CD4-positive, alpha-beta T cell treated with Interleukin-15 for 4 hours (primary cell): ENCODE results near the gene MADD.
"Not testable (repeated sequence)": the region's sequence is repeated elsewhere in the genome, so short reads cannot be mapped to it uniquely, and the experiment has no call there.

Source experiments
- DNase-seq: peaks from one replicate; pipeline ENCODE4 v3.0.0-alpha.2; 2020; ENCODE audit warnings: low spot score

MADD gene

GRCh38 chr11:47276923-47277322 lies 7.0 kb downstream of the MADD start:
- DNase-seq, result no peak

GRCh38 chr11:47278058-47278457 lies 8.1 kb downstream of the MADD start:
- DNase-seq, result no peak

GRCh38 chr11:47278769-47279168 lies 8.8 kb downstream of the MADD start:
- no peak for DNase-seq

- DNase-seq, result no peak
These were observed 10.2 kb downstream of the MADD start for GRCh38 chr11:47280099-47280498.

GRCh38 chr11:47280860-47281259 lies 10.9 kb downstream of the MADD start:
- DNase-seq, result no peak

- DNase-seq, result no peak
These were observed 12.5 kb downstream of the MADD start for GRCh38 chr11:47282462-47282861.

- no peak for DNase-seq
These were observed 14.2 kb downstream of the MADD start for GRCh38 chr11:47284151-47284550.

GRCh38 chr11:47285969-47286770 lies 16.2 kb downstream of the MADD start:
- no peak for DNase-seq

- no peak for DNase-seq
These were observed 18.1 kb downstream of the MADD start for GRCh38 chr11:47288066-47288465.

GRCh38 chr11:47289856-47290255 lies 19.9 kb downstream of the MADD start:
- DNase-seq, result no peak

GRCh38 chr11:47295385-47295784 lies 25.5 kb downstream of the MADD start:
- DNase-seq, result no peak

- DNase-seq, result no peak
These were observed 26.1 kb downstream of the MADD start for GRCh38 chr11:47296045-47296444.

GRCh38 chr11:47299078-47299477 lies 29.1 kb downstream of the MADD start:
- DNase-seq, result no peak

- no peak for DNase-seq
These were observed 32.9 kb downstream of the MADD start for GRCh38 chr11:47302853-47303252.

GRCh38 chr11:47305734-47306483 lies 36.0 kb downstream of the MADD start:
- DNase-seq, result no peak

- no peak for DNase-seq
These were observed 36.5 kb downstream of the MADD start for GRCh38 chr11:47306484-47306844.

GRCh38 chr11:47308050-47308823 lies 38.3 kb downstream of the MADD start:
- no peak for DNase-seq

GRCh38 chr11:47314992-47315391 lies 45.1 kb downstream of the MADD start:
- no peak for DNase-seq

GRCh38 chr11:47316501-47316900 lies 46.6 kb downstream of the MADD start:
- DNase-seq, result not testable (repeated sequence)

- no peak for DNase-seq
These were observed 47.3 kb downstream of the MADD start for GRCh38 chr11:47317064-47317828.

- DNase-seq, result no peak
These were observed 48.2 kb downstream of the MADD start for GRCh38 chr11:47318166-47318565.

- DNase-seq, result no peak
These were observed 54.6 kb downstream of the MADD start for GRCh38 chr11:47324520-47324919.
